ENCODE data around the gene FHAD1. TPM values are rescaled to one million over a fixed set of nuclear protein-coding genes. Genes with fewer than 3 reads are reported as not detected.

Gene FHAD1
- total and polyA plus RNA-seq, 9 of the 15 experiments (the other 6 are each of a cell fraction or from before 2014, with no cell fraction given), result 0.32 to 2.1 (median 1.5) TPM; not detected in 1

GRCh38 chr1:15424146-15424667 lies 177.2 kb downstream of the FHAD1 start (continued):
- TF ChIP-seq, protein P1, sequence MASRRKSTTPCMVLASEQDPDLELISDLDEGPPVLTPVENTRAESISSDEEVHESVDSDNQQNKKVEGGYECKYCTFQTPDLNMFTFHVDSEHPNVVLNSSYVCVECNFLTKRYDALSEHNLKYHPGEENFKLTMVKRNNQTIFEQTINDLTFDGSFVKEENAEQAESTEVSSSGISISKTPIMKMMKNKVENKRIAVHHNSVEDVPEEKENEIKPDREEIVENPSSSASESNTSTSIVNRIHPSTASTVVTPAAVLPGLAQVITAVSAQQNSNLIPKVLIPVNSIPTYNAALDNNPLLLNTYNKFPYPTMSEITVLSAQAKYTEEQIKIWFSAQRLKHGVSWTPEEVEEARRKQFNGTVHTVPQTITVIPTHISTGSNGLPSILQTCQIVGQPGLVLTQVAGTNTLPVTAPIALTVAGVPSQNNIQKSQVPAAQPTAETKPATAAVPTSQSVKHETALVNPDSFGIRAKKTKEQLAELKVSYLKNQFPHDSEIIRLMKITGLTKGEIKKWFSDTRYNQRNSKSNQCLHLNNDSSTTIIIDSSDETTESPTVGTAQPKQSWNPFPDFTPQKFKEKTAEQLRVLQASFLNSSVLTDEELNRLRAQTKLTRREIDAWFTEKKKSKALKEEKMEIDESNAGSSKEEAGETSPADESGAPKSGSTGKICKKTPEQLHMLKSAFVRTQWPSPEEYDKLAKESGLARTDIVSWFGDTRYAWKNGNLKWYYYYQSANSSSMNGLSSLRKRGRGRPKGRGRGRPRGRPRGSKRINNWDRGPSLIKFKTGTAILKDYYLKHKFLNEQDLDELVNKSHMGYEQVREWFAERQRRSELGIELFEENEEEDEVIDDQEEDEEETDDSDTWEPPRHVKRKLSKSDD (conservative IDR thresholded peaks at IDR 0.05; ENCODE audit: low read length), result no peak
- TF ChIP-seq NR2C1 (IDR thresholded peaks at IDR 0.05) (no peak), NR2C1 (tag; IDR thresholded peaks at IDR 0.05) (peak; percentile 32; the same call in 1 of the 2 replicates), TAL1 (IDR thresholded peaks at IDR 0.05) (peak; percentile 80), ZC3H4 (CRISPR knock-in tag; IDR thresholded peaks at IDR 0.05; ENCODE audit: borderline replicate concordance) (no peak), TEAD4 (IDR thresholded peaks at IDR 0.05; ENCODE audit: low read length) (peak; percentile 84), TEAD4 (CRISPR knock-in tag; IDR thresholded peaks at IDR 0.05; ENCODE audit: borderline replicate concordance) (no peak), SMARCA4 (IDR thresholded peaks at IDR 0.05) (peak; percentile 82), EP300 (IDR thresholded peaks at IDR 0.05; ENCODE audit: low read length) (peak; percentile 80; the same call in 1 of the 2 replicates), SMARCE1 (IDR thresholded peaks at IDR 0.05) (peak; percentile 64; the same call in 1 of the 2 replicates), ZNF766 (CRISPR knock-in tag; conservative IDR thresholded peaks at IDR 0.05) (0 out of 2 replicates have a peak, but pooled peaks have one; percentile 33), ZNF57 (CRISPR knock-in tag; IDR thresholded peaks at IDR 0.05) (no peak), ELF2 (CRISPR knock-in tag; IDR thresholded peaks at IDR 0.05) (no peak), E2F8 (IDR thresholded peaks at IDR 0.05; ENCODE audit: low read depth, partially characterized antibody) (no peak), NFE2L1 (tag; IDR thresholded peaks at IDR 0.05; ENCODE audit: borderline replicate concordance, low read depth) (no peak), ATF2 (CRISPR knock-in tag; IDR thresholded peaks at IDR 0.05) (no peak), ATF1 (CRISPR knock-in tag; IDR thresholded peaks at IDR 0.05) (no peak), ATF1 (tag; IDR thresholded peaks at IDR 0.05) (0 out of 2 replicates have a peak, but pooled peaks have one; percentile 27)
- TF ChIP-seq, protein P2, sequence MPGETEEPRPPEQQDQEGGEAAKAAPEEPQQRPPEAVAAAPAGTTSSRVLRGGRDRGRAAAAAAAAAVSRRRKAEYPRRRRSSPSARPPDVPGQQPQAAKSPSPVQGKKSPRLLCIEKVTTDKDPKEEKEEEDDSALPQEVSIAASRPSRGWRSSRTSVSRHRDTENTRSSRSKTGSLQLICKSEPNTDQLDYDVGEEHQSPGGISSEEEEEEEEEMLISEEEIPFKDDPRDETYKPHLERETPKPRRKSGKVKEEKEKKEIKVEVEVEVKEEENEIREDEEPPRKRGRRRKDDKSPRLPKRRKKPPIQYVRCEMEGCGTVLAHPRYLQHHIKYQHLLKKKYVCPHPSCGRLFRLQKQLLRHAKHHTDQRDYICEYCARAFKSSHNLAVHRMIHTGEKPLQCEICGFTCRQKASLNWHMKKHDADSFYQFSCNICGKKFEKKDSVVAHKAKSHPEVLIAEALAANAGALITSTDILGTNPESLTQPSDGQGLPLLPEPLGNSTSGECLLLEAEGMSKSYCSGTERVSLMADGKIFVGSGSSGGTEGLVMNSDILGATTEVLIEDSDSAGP (CRISPR knock-in tag; IDR thresholded peaks at IDR 0.05), result no peak
- TF ChIP-seq, protein P3, sequence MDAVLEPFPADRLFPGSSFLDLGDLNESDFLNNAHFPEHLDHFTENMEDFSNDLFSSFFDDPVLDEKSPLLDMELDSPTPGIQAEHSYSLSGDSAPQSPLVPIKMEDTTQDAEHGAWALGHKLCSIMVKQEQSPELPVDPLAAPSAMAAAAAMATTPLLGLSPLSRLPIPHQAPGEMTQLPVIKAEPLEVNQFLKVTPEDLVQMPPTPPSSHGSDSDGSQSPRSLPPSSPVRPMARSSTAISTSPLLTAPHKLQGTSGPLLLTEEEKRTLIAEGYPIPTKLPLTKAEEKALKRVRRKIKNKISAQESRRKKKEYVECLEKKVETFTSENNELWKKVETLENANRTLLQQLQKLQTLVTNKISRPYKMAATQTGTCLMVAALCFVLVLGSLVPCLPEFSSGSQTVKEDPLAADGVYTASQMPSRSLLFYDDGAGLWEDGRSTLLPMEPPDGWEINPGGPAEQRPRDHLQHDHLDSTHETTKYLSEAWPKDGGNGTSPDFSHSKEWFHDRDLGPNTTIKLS (IDR thresholded peaks at IDR 0.05; ENCODE audit: borderline replicate concordance, low read depth), result no peak

All from K562 (cell line).